SIG-M5 treated with dmso at 0.1 percent for 504 hours (cell line): Measurements from ENCODE around the gene ZEB2.
A peak's percentile ranks its signal among the peaks of the same experiment; 100 is the strongest.
"Not testable (repeated sequence)": the region's sequence is repeated elsewhere in the genome, so short reads cannot be mapped to it uniquely, and the experiment has no call there.

Source experiments
- DNase-seq: peaks from one replicate; lab custom pipeline; 2025; ENCODE audit not compliant: unreplicated experiment; lab: John Stamatoyannopoulos, UW

Gene ZEB2

DNA sequence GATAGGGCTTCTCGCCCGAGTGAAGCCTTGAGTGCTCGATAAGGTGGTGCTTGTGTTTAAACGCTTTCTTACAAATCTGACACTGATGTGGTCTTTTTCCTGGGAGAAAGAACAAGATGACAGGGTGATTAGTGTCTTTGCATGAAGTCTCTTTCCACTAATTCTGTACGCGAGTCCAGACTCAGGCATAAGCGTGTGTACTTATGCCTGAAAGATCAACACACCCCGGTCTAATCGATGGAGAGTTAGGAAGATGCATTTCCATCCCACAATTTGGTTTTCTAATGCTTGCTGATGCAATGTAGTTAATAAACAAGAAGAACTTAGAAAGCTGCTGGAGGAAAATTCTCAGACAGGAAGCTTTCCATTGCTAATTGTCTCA, 130.0 kb downstream of the ZEB2 start:
- no peak for DNase-seq

DNA sequence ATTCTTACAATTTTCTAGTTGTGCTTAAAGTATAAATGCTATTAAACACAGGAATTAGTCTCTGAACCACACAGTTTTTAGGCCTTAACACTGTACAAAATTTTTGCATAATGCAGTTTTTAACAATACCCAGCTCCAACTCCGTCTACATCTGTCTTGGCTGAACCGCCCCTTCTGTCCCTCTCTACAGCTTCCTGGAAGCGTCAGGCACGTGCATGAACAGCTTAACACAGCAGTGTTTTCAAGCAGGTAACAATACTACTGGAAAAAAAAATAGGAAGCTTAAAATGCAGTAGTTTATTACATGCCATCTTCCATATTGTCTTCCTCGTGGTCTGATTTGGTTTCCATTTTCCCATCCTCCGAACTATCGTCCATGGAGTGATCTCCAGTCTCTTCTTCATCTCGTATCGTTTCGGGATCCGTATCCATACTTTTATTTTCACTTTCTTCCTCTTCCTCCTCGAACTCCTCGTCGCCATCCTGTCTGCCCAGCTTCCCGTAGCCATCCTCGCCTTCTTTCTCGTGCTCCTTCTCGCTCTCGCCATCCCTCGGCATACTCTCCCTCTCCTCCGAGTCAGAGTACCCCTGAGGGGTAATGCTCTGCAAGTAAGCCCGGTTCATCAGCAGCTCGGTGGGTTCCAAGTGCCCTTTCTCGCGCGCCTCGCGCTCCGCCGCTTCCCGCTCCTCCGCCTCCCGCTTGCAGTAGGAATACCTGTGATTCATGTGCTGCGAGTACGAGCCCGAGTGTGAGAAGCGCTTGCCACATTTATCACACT, 130.6 kb downstream of the ZEB2 start:
- no peak for DNase-seq

- DNase-seq: no peak
Observed at GRCh38 chr2:144385381-144385780, 134.5 kb downstream of the ZEB2 start.

GRCh38 chr2:144383571-144384100, 136.3 kb downstream of the ZEB2 start:
- DNase-seq: no peak

GRCh38 chr2:144382849-144383248, 137.1 kb downstream of the ZEB2 start:
- peak; percentile 99 for DNase-seq

DNA sequence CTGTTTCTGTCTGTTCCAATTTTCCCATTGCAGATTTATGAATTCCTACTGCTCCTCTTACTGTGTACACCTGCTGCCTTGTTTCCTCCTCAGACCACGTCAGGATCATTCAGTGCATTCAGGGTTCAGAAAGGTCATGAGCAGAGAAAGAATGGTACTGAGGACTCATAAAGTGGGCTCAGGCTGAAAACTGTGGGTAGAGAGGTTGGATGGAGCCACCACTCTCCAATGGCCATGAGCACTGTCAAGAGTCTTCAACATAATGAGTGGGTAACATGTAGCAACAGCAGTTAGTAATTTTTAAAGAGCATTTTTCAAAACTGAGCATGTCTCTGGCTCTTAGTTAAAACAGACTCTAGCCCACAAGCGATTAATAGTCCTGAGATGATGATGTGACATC, 138.2 kb downstream of the ZEB2 start:
- DNase-seq: no peak

DNA sequence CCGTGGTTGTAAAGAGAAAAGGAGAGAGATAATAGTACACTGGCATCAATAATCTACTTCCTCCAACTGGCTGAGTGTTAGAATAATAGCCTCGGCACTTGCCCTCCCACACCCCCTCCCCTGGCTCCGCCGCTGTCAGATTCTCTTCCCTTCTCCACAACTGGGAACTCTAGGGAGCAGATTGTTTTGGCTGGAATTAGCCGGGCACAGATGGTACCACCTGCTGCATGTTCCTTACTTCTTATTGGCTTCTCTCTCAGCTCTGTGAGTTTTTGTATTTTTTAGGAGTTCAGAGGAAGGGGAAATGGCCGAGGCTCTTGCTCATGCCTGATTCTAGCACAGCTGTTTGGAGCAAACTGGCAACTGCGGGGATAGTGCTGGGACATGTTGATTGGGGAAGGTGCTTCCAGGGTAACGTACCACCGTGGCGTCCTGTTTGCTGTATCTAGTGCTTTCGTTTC, 140.0 kb downstream of the ZEB2 start:
- no peak for DNase-seq

- no peak for DNase-seq
Observed at GRCh38 chr2:144378551-144378950, 141.4 kb downstream of the ZEB2 start.

- DNase-seq: peak; percentile 74
Observed at GRCh38 chr2:144377914-144378313, 142.0 kb downstream of the ZEB2 start.

GRCh38 chr2:144376926-144377325, 143.0 kb downstream of the ZEB2 start:
- no peak for DNase-seq

DNA sequence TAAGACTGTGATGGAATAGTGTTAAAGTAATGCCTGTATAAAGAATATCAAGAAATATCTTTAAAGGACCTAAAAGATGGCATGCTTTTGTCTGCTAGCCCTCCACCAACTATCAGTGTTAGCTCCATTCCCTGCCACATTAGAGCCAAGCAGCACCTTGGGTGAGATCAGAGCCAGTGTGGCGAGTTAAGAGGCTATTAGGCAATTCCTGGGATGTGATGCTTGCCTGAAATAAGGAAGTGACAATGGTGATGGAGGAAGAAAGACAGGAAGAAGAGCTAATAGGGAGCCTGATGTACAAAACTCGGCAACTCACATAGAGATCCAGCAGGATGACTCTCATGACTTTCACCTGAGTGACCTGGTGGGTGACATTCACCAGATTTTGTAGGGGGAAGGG, 143.5 kb downstream of the ZEB2 start:
- DNase-seq: peak; percentile 43

DNA sequence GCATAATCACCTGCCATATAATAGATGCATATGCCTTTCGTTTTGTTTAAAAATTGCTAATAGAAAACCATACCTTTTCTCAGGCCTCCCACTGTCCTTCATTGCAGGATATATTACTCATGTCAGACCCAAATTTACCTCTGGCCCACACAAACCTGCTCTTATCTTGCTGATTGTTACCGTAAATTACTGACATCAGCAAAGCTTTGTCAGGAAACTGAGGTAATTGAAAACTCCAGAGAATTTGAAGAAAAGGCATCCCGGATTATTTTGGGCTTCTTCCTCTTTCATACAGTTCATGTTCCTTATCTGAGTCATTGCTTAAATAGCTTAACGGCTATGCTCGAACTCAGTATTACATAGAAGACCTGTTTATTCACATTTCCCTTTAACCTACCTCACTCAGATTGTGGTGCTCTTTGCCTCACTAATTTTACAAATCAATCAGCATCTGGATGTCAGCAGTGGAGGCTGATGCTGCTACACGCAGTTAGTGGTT, 145.7 kb downstream of the ZEB2 start:
- peak; percentile 78 for DNase-seq

GRCh38 chr2:144372410-144373080, 147.4 kb downstream of the ZEB2 start:
- DNase-seq: peak; percentile 59

DNA sequence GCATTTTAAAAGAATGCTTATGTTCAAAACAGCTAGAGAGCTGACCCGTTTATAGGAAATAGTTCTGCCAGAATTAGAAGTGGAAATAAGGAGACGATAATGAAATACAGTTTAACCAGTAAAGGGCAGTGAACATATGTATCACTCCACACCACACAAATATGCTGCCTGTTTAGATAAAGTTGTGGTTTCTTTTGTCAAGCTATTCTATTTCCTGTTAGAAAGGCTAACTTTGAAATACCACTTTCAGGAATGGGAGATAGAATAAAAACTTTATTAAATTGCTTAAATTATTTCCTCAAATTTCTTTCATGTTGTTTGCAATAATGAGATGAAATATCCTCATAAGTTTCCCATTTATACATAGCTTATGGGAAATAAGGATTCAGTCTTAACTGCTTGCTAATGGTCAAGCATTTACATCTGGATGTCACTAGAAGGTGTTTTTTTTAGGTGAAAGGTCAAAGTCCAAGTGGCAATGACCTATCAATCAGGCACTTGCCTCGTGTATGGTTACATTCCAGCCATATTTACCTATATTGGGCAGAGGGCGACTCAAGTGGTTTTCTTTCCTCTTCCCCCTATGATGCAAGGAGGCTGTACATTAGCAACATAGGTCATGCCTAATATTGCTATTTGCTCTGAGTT, 148.9 kb downstream of the ZEB2 start:
- no peak for DNase-seq

GRCh38 chr2:144369416-144369815, 150.5 kb downstream of the ZEB2 start:
- no peak for DNase-seq

DNA sequence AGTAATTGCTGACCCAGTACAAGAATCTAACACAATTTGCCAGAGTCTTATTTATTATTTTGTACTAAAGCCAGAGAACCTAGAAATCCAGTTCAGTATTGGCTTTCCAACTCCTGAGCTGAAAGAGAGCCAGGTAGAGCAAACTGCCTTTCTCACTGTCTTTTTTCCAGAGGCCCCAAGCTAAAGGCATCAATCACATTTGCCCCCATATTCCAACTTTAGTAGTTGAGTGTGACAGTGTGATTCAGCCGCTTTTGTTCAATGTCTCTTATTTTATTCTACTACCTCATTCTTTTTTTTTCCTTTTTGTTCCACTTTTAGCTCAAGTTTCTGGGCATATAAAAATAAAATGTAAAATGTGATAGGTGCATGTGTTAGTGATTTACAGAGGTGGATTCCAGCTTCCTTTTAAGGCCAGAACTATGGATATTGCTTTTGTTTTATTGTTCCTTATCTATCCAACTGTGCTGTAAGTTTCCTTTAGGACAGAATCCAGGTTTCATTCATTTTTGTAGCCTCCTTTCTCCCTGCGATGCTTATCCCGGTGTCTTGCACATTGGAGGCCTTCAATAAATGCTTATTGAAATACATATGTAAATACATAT, 153.0 kb downstream of the ZEB2 start:
- no peak for DNase-seq

DNA sequence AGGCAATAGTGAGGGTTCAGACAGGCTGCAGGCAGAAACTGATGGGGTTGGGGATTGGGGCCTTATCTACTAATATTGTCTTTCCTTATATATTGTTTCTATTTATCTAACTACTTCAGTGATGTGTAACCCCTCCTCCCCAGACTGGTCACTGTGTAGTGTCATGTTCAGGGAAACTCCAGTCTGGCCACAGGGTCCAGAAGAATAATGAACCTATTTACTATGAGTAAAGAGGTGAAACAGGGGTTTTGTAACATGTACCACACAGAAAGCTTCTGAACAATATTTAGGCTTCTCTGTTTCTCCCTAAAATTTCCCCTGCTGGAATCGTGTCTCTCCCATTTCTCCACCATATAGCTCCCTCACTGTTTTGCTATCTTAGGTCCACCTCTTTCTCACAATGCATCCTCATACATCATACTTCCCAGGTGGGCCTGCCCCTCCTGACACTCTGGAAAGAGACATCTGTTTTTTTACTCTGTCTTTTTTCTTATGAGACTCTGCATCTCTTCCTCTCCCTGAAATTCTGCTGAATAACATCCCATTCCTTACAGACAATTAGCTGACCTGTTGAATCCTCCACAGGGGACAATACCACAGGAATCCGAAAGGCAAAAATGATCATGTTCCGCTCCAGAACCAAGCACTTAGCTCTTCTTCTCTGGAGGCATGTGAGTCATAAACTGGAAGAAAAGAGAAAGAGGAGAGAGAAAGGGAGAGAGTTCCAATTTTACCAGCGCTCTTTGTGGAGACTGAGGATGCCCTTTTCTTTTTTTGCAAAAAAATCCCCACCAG, 154.8 kb downstream of the ZEB2 start:
- DNase-seq: no peak

DNA sequence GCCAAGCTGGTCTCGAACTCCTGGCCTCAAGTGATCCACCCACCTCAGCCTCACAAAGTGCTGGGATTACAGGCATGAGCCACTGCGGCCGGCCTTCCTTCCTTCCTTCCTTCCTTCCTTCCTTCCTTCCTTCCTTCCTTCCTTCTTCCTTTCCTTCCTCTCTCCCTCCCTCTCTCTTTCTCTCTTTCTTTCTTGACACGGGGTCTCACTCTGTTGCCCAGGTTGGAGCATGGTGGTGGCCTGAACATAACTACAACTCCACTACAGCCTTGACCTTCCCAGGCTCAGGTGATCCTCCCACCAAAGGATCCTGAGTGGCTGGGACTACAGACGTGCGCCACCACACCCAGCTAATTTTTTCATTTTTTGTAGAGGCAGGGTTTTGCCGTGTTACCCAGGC, 155.7 kb downstream of the ZEB2 start:
- not testable (repeated sequence) for DNase-seq

GRCh38 chr2:144362401-144362800, 157.5 kb downstream of the ZEB2 start:
- no peak for DNase-seq

DNA sequence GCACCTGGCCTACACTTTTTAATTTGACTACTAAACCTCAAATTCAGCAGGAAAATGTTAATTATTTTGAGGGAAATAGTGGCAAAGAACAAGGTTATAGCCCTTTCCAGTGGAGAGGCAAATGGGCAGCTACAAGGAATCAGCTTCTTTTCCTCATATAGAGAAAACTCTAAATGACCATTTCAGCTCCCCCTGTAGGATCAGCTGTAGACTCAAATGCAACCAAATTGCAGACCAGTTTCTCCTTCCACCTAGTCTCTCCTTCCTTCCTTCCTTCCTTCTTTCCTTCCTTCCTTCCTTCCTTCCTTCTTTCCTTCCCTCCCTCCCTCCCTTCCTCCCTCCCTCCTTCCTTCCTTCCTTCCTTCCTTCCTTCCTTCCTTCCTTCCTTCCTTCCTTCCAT, 158.2 kb downstream of the ZEB2 start:
- DNase-seq: no peak
